ENCODE data around the gene WFS1.

- TF ChIP-seq POLR2AphosphoS5 (IDR thresholded peaks at IDR 0.05; ENCODE audit: insufficient read depth, low read depth, low read length) (no peak), CTCF (IDR thresholded peaks at IDR 0.05; ENCODE audit: extremely low read depth in 1 of 2, insufficient read depth in 1 of 2, low read depth in 1 of 2, low read length in 2 of 2) (no peak)
Observed at GRCh38 chr4:6253111-6253510, 16.5 kb upstream of the WFS1 start.
